GM23248 (cell line): ENCODE results near the gene BICD1. TPM values are rescaled to one million over a fixed set of nuclear protein-coding genes. Genes with fewer than 3 reads are reported as not detected.

Experiments used
- DNase-seq: peaks from one replicate; pipeline ENCODE4 v3.0.0-alpha.2; 2015
- H2AFZ ChIP-seq: fragments of 200-600 bp; sonication (generic); 2 replicates; pipeline ENCODE4 v1.6.1; 2016; ENCODE audit warnings: antibody characterized with exemption
- H3F3A ChIP-seq: fragments of 200-600 bp; sonication (generic); 2 replicates; pipeline ENCODE4 v1.6.1; 2016; ENCODE audit warnings: mild to moderate bottlenecking, antibody characterized with exemption, mixed run types; ENCODE audit not compliant: insufficient read depth
- H3K27ac ChIP-seq: fragments of 200-600 bp; sonication (generic); 2 replicates; pipeline ENCODE4 v1.5.1; 2016; ENCODE audit warnings: mild to moderate bottlenecking
- H3K27me3 ChIP-seq: fragments of 200-600 bp; sonication (generic); replicated peaks from 2 replicates; pipeline ENCODE4 v1.6.1; 2016; ENCODE audit warnings: mild to moderate bottlenecking; ENCODE audit not compliant: insufficient read depth
- H3K36me3 ChIP-seq: fragments of 200-600 bp; sonication (generic); 2 replicates; pipeline ENCODE4 v1.6.1; 2016; ENCODE audit warnings: low read depth, mild to moderate bottlenecking
- H3K4me1 ChIP-seq: fragments of 200-600 bp; sonication (generic); 2 replicates; pipeline ENCODE4 v1.6.1; 2016; ENCODE audit warnings: mild to moderate bottlenecking; ENCODE audit not compliant: insufficient read depth
- H3K4me2 ChIP-seq: fragments of 200-600 bp; sonication (generic); one replicate; pipeline ENCODE4 v1.6.1; 2016; ENCODE audit warnings: mild to moderate bottlenecking; ENCODE audit not compliant: unreplicated experiment
- H3K4me3 ChIP-seq: fragments of 200-600 bp; sonication (generic); 2 replicates; pipeline ENCODE4 v1.5.1; 2016; ENCODE audit warnings: mild to moderate bottlenecking
- H3K79me2 ChIP-seq: fragments of 200-600 bp; sonication (generic); 2 replicates; pipeline ENCODE4 v1.6.1; 2016; ENCODE audit warnings: mild to moderate bottlenecking; ENCODE audit not compliant: insufficient read depth
- H3K9ac ChIP-seq: fragments of 200-600 bp; sonication (generic); 2 replicates; pipeline ENCODE4 v1.6.1; 2016; ENCODE audit warnings: mild to moderate bottlenecking
- H3K9me2 ChIP-seq: fragments of 200-600 bp; sonication (generic); 2 replicates; pipeline ENCODE4 v1.6.1; 2016; ENCODE audit warnings: mixed run types, mild to moderate bottlenecking, moderate library complexity; ENCODE audit not compliant: insufficient read depth
- H3K9me3 ChIP-seq: fragments of 200-600 bp; sonication (generic); one replicate; pipeline ENCODE4 v1.6.1; 2017; ENCODE audit warnings: low read depth
- H4K20me1 ChIP-seq: fragments of 200-600 bp; sonication (generic); 2 replicates; pipeline ENCODE4 v1.6.0; 2016; ENCODE audit not compliant: insufficient read depth
- EZH2 ChIP-seq: fragments of 200-600 bp; sonication (generic); IDR thresholded peaks from 2 replicates; pipeline ENCODE4 v1.6.1; 2018; ENCODE audit warnings: antibody characterized with exemption, mild to moderate bottlenecking; ENCODE audit not compliant: insufficient read depth, poor library complexity, severe bottlenecking
- EZH2phosphoT487 ChIP-seq: fragments of 200-600 bp; sonication (generic); IDR thresholded peaks from 2 replicates; pipeline ENCODE4 v1.6.1; 2018; ENCODE audit warnings: antibody characterized with exemption, moderate library complexity, mild to moderate bottlenecking, low read depth; ENCODE audit not compliant: insufficient read depth
- WGBS, 2 experiments: methylation state at CpG; one replicate each; pipeline ENCODE4 v1.1.6; 2015 to 2017; ENCODE audit warnings: low lambda C conversion rate in 2 of 2, low coverage in 1 of 2; ENCODE audit errors: missing lambda C conversion rate in 2 of 2; 5-methylcytosine and 5-hydroxymethylcytosine counted together
- in situ Hi-C: fragments of 300-500 bp; cut with MboI; formaldehyde crosslinking; loops from 2 replicates; pipeline ENCODE4 v1.15.0; 2020
- polyA plus RNA-seq: library from polyadenylated mRNA; unstranded; fragments of >200 nt; fragmentation: Nextera tagmentation; extraction: Ambion mirVana; gene quantifications from 2 replicates; pipeline ENCODE4 v1.2.1, GENCODE V29; 2016
- total RNA-seq: library from RNA; depleted of rRNA; stranded (reverse); fragments of >200 nt; shearing (Covaris generic); gene quantifications from 2 replicates; pipeline ENCODE4 v1.2.3, GENCODE V29; 2014

Gene BICD1
- total and polyA plus RNA-seq, 2 experiments from 2014 or later, result 9.7 to 20.6 TPM

GRCh38 chr12:32146074-32146873 is 39.6 kb downstream of the BICD1 start:
- no peaks in the 10 kb centered on the region for H3K9me3 ChIP-seq
- no peak overlapping the region for H3K9ac ChIP-seq
- H3K4me2 ChIP-seq, result no peak overlapping the region
- H3K9me2 ChIP-seq, result no peaks in the 10 kb centered on the region
- H3K79me2 ChIP-seq, result peaks cover 97% of the 10 kb centered on the region
- no peaks in the 10 kb centered on the region for H4K20me1 ChIP-seq
- in situ Hi-C loops, result no loop called here
- H2AFZ ChIP-seq, result no peak overlapping the region
- DNase-seq, result no peak
- TF ChIP-seq EZH2 (no peak), EZH2phosphoT487 (no peak)
- H3K27me3 ChIP-seq, result no peaks in the 10 kb centered on the region
- 77 to 100% methylated on average over 3 to 5 of the region's 5 CpGs for WGBS, 2 experiments
- H3K27ac ChIP-seq, result no peak overlapping the region
- H3F3A ChIP-seq, result no peaks in the 10 kb centered on the region
- H3K4me1 ChIP-seq, result peaks cover 8% of the 10 kb centered on the region; the same call in 1 of the 2 replicates
- H3K36me3 ChIP-seq, result no peaks in the 10 kb centered on the region
- H3K4me3 ChIP-seq, result no peak overlapping the region

GRCh38 chr12:32148372-32148771 is 41.7 kb downstream of the BICD1 start:
- Histone ChIP-seq H3K36me3 (no peaks in the 10 kb centered on the region), H2AFZ (no peak overlapping the region), H3K27ac (peak overlapping the region; percentile 28; the same call in 1 of the 2 replicates), H3K4me3 (no peak overlapping the region), H3K4me2 (no peak overlapping the region), H3K9me3 (no peaks in the 10 kb centered on the region), H3K79me2 (peaks cover 98% of the 10 kb centered on the region), H3K9ac (no peak overlapping the region), H4K20me1 (no peaks in the 10 kb centered on the region), H3K9me2 (no peaks in the 10 kb centered on the region), H3K4me1 (peaks cover 8% of the 10 kb centered on the region; the same call in 1 of the 2 replicates), H3F3A (no peaks in the 10 kb centered on the region), H3K27me3 (no peaks in the 10 kb centered on the region)
- in situ Hi-C loops, result no loop called here
- WGBS, 2 experiments, result 88 to 96% methylated on average over 4 of the region's 4 CpGs
- no peak for TF ChIP-seq EZH2
- TF ChIP-seq EZH2phosphoT487, result no peak
- peak; percentile 51 for DNase-seq

GRCh38 chr12:32149489-32149888 is 42.8 kb downstream of the BICD1 start:
- Histone ChIP-seq H3K27me3 (no peaks in the 10 kb centered on the region), H3K9me3 (no peaks in the 10 kb centered on the region), H3K36me3 (no peaks in the 10 kb centered on the region), H3K4me3 (no peak overlapping the region), H2AFZ (no peak overlapping the region), H3K27ac (no peak overlapping the region), H3K9ac (no peak overlapping the region), H3F3A (no peaks in the 10 kb centered on the region), H3K79me2 (peaks cover 98% of the 10 kb centered on the region), H4K20me1 (no peaks in the 10 kb centered on the region), H3K4me1 (peaks cover 8% of the 10 kb centered on the region; the same call in 1 of the 2 replicates), H3K4me2 (no peak overlapping the region), H3K9me2 (no peaks in the 10 kb centered on the region)
- in situ Hi-C loops, result no loop called here
- TF ChIP-seq EZH2, result no peak
- TF ChIP-seq EZH2phosphoT487, result no peak
- DNase-seq, result no peak

GRCh38 chr12:32151086-32151485 is 44.4 kb downstream of the BICD1 start:
- Histone ChIP-seq H3K4me2 (no peak overlapping the region), H3K27me3 (no peaks in the 10 kb centered on the region), H3K9me3 (no peaks in the 10 kb centered on the region), H3K4me3 (no peak overlapping the region), H2AFZ (no peak overlapping the region), H3K79me2 (peaks cover 98% of the 10 kb centered on the region), H3K9me2 (no peaks in the 10 kb centered on the region), H3K36me3 (no peaks in the 10 kb centered on the region; the same call in 1 of the 2 replicates), H3F3A (no peaks in the 10 kb centered on the region), H3K4me1 (peaks cover 8% of the 10 kb centered on the region; the same call in 1 of the 2 replicates), H4K20me1 (no peaks in the 10 kb centered on the region), H3K27ac (no peak overlapping the region), H3K9ac (no peak overlapping the region)
- TF ChIP-seq EZH2phosphoT487 (no peak), EZH2 (no peak)
- DNase-seq, result peak; percentile 9
- in situ Hi-C loops, result no loop called here
- 92 to 93% methylated on average over 1 of the region's 1 CpG for WGBS, 2 experiments

GRCh38 chr12:32151552-32151951 is 44.9 kb downstream of the BICD1 start:
- no peak overlapping the region for H3K4me3 ChIP-seq
- no peak overlapping the region for H3K27ac ChIP-seq
- peaks cover 98% of the 10 kb centered on the region for H3K79me2 ChIP-seq
- in situ Hi-C loops, result no loop called here
- no peaks in the 10 kb centered on the region for H3K27me3 ChIP-seq
- no peak overlapping the region for H2AFZ ChIP-seq
- H3K9me2 ChIP-seq, result no peaks in the 10 kb centered on the region
- peaks cover 8% of the 10 kb centered on the region; the same call in 1 of the 2 replicates for H3K4me1 ChIP-seq
- H3K36me3 ChIP-seq, result no peaks in the 10 kb centered on the region; the same call in 1 of the 2 replicates
- no peak for DNase-seq
- no peaks in the 10 kb centered on the region for H3K9me3 ChIP-seq
- no peaks in the 10 kb centered on the region for H3F3A ChIP-seq
- no peak for TF ChIP-seq EZH2phosphoT487
- TF ChIP-seq EZH2, result no peak
- H4K20me1 ChIP-seq, result no peaks in the 10 kb centered on the region
- H3K4me2 ChIP-seq, result no peak overlapping the region
- no peak overlapping the region for H3K9ac ChIP-seq
